MM.1S (cell line): ENCODE measurements around the gene ADCY9.
"Not testable (repeated sequence)": the region's sequence is repeated elsewhere in the genome, so short reads cannot be mapped to it uniquely, and the experiment has no call there.

ENCODE experiments used
- CTCF ChIP-seq: fragments of 300-600 bp; sonication (generic); IDR thresholded peaks from 2 replicates; pipeline ENCODE4 v1.5.1; 2016; ENCODE audit warnings: antibody characterized with exemption, low read length, mixed read lengths
- EZH2phosphoT487 ChIP-seq: fragments of 300-600 bp; sonication (generic); IDR thresholded peaks from 2 replicates; pipeline ENCODE4 v1.6.1; 2018; ENCODE audit warnings: antibody characterized with exemption, low read length

GRCh38 chr16:3959926-3960590 lies 156.2 kb downstream of the ADCY9 start:
- TF ChIP-seq CTCF, EZH2phosphoT487: not testable (repeated sequence)
